Measurements from ENCODE around the gene NIPBL.
"Not testable (repeated sequence)": the region's sequence is repeated elsewhere in the genome, so short reads cannot be mapped to it uniquely, and the experiment has no call there.

DNA sequence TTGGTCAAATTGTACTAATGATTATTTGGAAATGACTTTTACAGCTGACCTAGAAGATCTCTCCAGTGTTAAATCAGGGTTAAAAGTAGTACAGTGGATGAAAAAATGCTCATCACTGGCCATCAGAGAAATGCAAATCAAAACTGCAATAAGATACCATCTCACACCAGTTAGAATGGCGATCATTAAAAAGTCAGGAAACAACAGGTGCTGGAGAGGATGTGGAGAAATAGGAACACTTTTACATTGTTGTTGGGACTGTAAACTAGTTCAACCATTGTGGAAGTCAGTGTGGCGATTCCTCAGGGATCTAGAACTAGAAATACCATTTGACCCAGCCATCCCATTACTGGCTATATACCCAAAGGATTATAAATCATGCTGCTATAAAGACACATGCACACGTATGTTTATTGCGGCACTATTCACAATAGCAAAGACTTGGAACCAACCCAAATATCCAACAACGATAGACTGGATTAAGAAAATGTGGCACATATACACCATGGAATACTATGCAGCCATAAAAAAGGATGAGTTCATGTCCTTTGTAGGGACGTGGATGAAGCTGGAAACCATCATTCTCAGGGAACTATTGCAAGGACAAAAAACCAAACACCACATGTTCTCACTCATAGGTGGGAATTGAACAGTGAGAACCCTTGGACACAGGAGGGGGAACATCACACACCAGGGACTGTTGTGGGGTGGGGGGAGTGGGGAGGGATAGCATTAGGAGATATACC, 15.7 kb downstream of the NIPBL start:
- TF ChIP-seq, protein P1, sequence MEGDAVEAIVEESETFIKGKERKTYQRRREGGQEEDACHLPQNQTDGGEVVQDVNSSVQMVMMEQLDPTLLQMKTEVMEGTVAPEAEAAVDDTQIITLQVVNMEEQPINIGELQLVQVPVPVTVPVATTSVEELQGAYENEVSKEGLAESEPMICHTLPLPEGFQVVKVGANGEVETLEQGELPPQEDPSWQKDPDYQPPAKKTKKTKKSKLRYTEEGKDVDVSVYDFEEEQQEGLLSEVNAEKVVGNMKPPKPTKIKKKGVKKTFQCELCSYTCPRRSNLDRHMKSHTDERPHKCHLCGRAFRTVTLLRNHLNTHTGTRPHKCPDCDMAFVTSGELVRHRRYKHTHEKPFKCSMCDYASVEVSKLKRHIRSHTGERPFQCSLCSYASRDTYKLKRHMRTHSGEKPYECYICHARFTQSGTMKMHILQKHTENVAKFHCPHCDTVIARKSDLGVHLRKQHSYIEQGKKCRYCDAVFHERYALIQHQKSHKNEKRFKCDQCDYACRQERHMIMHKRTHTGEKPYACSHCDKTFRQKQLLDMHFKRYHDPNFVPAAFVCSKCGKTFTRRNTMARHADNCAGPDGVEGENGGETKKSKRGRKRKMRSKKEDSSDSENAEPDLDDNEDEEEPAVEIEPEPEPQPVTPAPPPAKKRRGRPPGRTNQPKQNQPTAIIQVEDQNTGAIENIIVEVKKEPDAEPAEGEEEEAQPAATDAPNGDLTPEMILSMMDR (IDR thresholded peaks at IDR 0.05): not testable (repeated sequence)
- not testable (repeated sequence) for TF ChIP-seq EZH2phosphoT487 (IDR thresholded peaks at IDR 0.05)
